ENCODE measurements around the gene KNSTRN.

KNSTRN gene

GRCh38 chr15:40421246-40422157 lies 39.0 kb downstream of the KNSTRN start:
- peak; percentile 96 for TF ChIP-seq CTCF (IDR thresholded peaks at IDR 0.05)

- TF ChIP-seq CTCF (IDR thresholded peaks at IDR 0.05): no peak
These were observed 42.1 kb downstream of the KNSTRN start for GRCh38 chr15:40424483-40425115.

- TF ChIP-seq CTCF (IDR thresholded peaks at IDR 0.05): no peak
These were observed 43.2 kb downstream of the KNSTRN start for GRCh38 chr15:40425681-40426080.

GRCh38 chr15:40427188-40427587 lies 44.7 kb downstream of the KNSTRN start:
- TF ChIP-seq CTCF (IDR thresholded peaks at IDR 0.05): no peak

GRCh38 chr15:40428185-40428584 lies 45.7 kb downstream of the KNSTRN start:
- no peak for TF ChIP-seq CTCF (IDR thresholded peaks at IDR 0.05)

GRCh38 chr15:40429068-40429710 lies 46.7 kb downstream of the KNSTRN start:
- no peak for TF ChIP-seq CTCF (IDR thresholded peaks at IDR 0.05)

- no peak for TF ChIP-seq CTCF (IDR thresholded peaks at IDR 0.05)
These were observed 47.8 kb downstream of the KNSTRN start for GRCh38 chr15:40430271-40430805.

Measured in LNCAP (cell line).